Breast epithelium (tissue), 4 donors: ENCODE measurements around the gene IL1R2. TPM values are rescaled to one million over a fixed set of nuclear protein-coding genes. Genes with fewer than 3 reads are reported as not detected.
A peak's percentile ranks its signal among the peaks of the same experiment; 100 is the strongest.

Source experiments
- DNase-seq, 2 donors: peaks; one replicate each; pipeline ENCODE4 v3.0.0-alpha.2; 2019; ENCODE audit warnings: low spot score in 2 of 2
- H3K27ac ChIP-seq, 2 donors: fragments of 200-600 bp; sonication (generic) in 1 of 2; one replicate each; pipeline ENCODE4 v1.5.1; 2016 to 2019; ENCODE audit warnings: mild to moderate bottlenecking in 1 of 2
- H3K27me3 ChIP-seq, 2 donors: fragments of 200-600 bp; sonication (generic) in 1 of 2; one replicate each; pipeline versions ENCODE4 v1.5.1 to v1.6.0; 2017 to 2019; ENCODE audit warnings: control low read depth in 1 of 2, mild to moderate bottlenecking in 1 of 2
- H3K36me3 ChIP-seq: fragments of 200-600 bp; one replicate; pipeline ENCODE4 v1.5.1; 2019
- H3K4me1 ChIP-seq, 2 donors: fragments of 200-600 bp; sonication (generic); one replicate each; pipeline ENCODE4 v1.5.1; 2016 to 2019; ENCODE audit warnings: control low read depth in 1 of 2
- H3K4me3 ChIP-seq, 3 donors: fragments of 200-600 bp; sonication (generic); 1 replicate in 2 of 3; 2 replicates in 1 of 3; pipeline ENCODE4 v1.5.1; 2016 to 2019; ENCODE audit warnings: mild to moderate bottlenecking in 3 of 3, moderate library complexity in 2 of 3
- H3K9me3 ChIP-seq, 2 donors: fragments of 200-600 bp; sonication (generic) in 1 of 2; one replicate each; pipeline ENCODE4 v1.5.1; 2016 to 2019; ENCODE audit warnings: control low read depth in 1 of 2
- CTCF ChIP-seq, 3 donors: fragments of 450-650 bp; IDR thresholded peaks; one replicate each; pipeline ENCODE4 v1.5.1; 2016 to 2017; ENCODE audit warnings: antibody characterized with exemption in 3 of 3, mild to moderate bottlenecking in 3 of 3, moderate library complexity in 3 of 3
- POLR2A ChIP-seq: fragments of 450-650 bp; IDR thresholded peaks from one replicate; pipeline ENCODE4 v1.6.1; 2016; ENCODE audit warnings: antibody characterized with exemption, mild to moderate bottlenecking, moderate library complexity
- POLR2AphosphoS5 ChIP-seq, 3 donors: sonication (generic); formaldehyde crosslinking; IDR thresholded peaks; one replicate each; pipeline ENCODE4 v1.6.1; 2017; ENCODE audit warnings: antibody characterized with exemption in 3 of 3
- intact Hi-C: fragments of 100-400 bp; cut with DNase I; formaldehyde crosslinking; loops from one replicate; pipeline ENCODE4 v1.15.1; 2023; ENCODE audit warnings: low total_unique reads
- total RNA-seq, 3 donors: library from RNA; depleted of rRNA; stranded (reverse); fragments of >200 nt; gene quantifications; one replicate each; pipeline ENCODE4 v1.1.0, GENCODE V29; 2016

The IL1R2 gene
- total RNA-seq, 3 donors from 2014 or later, result 8.2 to 9.8 (median 8.2) TPM

DNA sequence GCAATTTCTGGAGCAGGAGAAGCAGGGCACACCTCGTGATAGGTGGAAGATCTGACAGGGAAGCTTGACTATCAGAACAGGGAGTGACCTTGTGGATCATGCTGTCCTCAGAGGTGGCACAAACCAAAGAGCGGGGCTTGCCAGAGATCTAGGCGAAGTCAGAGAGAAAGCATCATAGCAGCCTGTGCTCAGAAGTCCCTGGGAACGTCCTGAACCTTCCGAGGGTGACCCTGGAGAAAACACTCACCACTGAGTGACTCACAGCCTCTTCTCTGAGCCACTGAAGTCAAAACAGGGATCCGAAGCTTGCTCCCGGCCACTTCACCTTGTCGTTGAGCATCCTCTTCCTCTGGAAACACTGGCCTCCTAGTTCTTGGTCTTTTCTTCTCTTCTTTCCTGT lies 56.7 kb downstream of the IL1R2 start:
- H3K36me3 ChIP-seq, result no peaks in the 10 kb centered on the region
- TF ChIP-seq POLR2AphosphoS5 (IDR thresholded peaks at IDR 0.05) (peak in 1 of 3 donors; percentile 51), CTCF (IDR thresholded peaks at IDR 0.05) (no peak), POLR2A (no peak)
- H3K9me3 ChIP-seq, result no peaks in the 10 kb centered on the region
- H3K27me3 ChIP-seq, result no peaks in the 10 kb centered on the region
- H3K27ac ChIP-seq, result peak overlapping the region; percentile 83 to 85
- H3K4me1 ChIP-seq, result peaks cover 0 to 18% of the 10 kb centered on the region in 2 donors
- H3K4me3 ChIP-seq, result no peak overlapping the region
- DNase-seq, result no peak
- intact Hi-C loops, result no loop called here

DNA sequence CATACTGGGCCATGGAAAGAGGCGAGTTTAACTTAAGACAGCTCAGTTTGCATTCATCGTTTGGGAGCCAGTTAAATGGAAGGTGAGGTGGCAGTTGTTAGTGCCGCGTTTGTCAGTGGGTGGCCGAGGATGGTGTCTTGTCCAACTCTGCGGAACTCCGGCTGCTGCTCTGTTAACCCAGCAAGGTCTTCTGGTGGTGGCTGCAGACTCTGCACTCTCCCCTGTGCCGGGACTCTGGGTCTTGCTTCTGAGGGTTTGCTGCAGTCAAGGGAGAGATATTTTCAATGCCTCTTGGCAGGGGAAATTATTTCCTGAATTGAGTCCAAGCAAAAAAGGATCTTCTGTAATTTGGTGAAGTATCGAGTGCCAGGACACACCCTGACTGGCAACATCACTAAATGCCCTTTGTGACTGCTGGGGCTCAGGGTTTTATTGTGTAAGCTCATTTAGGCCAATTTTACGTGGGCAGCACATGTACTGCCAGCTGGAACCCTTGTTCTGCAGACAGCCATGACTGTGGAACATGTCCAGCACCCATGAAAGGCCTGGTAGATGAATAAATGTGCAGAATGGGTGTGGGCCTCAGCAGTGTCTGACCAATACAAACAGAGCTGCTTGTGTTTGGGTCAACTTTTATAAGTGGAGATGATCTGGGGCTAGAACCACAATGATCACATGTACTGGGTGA lies 58.1 kb downstream of the IL1R2 start:
- Histone ChIP-seq H3K4me3 (no peak overlapping the region), H3K36me3 (no peaks in the 10 kb centered on the region), H3K9me3 (no peaks in the 10 kb centered on the region), H3K4me1 (peaks cover 0 to 18% of the 10 kb centered on the region in 2 donors), H3K27ac (peak overlapping the region; percentile 83 to 85), H3K27me3 (no peaks in the 10 kb centered on the region)
- intact Hi-C loops, result no loop called here
- TF ChIP-seq POLR2AphosphoS5 (IDR thresholded peaks at IDR 0.05), result peak in 1 of 3 donors; percentile 53
- no peak for TF ChIP-seq CTCF (IDR thresholded peaks at IDR 0.05)
- peak in 1 of 2 donors; percentile 81 for DNase-seq

- H3K9me3 ChIP-seq, result no peaks in the 10 kb centered on the region
- TF ChIP-seq POLR2AphosphoS5 (IDR thresholded peaks at IDR 0.05) (peak; percentile 51 to 93 (median 61)), CTCF (IDR thresholded peaks at IDR 0.05) (no peak), POLR2A (no peak)
- no peak overlapping the region for H3K4me3 ChIP-seq
- peaks cover 0 to 18% of the 10 kb centered on the region in 2 donors for H3K4me1 ChIP-seq
- peak overlapping the region; percentile 83 to 85 for H3K27ac ChIP-seq
- intact Hi-C loops, result no loop called here
- no peaks in the 10 kb centered on the region for H3K36me3 ChIP-seq
- no peaks in the 10 kb centered on the region for H3K27me3 ChIP-seq
- peak; percentile 74 to 82 for DNase-seq
These were observed 59.2 kb downstream of the IL1R2 start for GRCh38 chr2:102050854-102051391.

DNA sequence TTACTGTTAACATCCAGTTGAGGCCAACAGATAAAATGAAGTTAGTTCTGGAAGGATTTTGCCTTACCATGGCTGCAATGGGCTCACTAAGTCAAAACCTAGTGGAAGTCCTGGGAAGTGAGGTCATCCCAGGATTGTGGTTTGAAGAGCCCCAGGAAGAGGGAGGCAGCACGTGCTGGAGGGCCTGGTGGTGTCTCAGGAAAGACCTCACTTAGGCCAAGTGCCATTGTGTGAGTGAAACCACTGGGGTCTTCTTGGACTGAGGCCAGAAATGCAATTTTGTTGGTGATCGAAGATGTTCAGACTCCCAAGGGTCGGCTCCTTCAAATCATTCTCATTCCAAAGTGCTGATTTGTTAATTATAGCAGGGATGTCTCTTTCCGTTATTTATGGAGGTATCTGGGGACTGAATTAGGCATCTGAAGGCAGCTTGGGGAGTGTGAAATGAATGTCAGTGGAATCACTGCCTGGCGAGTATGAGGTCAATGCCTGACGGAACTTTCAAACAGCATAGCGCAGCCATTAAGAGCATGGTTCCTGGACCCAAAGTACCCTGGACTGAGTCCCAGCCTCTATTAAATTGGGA lies 60.0 kb downstream of the IL1R2 start:
- no peaks in the 10 kb centered on the region for H3K27me3 ChIP-seq
- H3K4me1 ChIP-seq, result peaks cover 0 to 18% of the 10 kb centered on the region in 2 donors
- H3K4me3 ChIP-seq, result no peak overlapping the region
- TF ChIP-seq POLR2AphosphoS5 (IDR thresholded peaks at IDR 0.05), result no peak
- TF ChIP-seq POLR2A, result no peak
- TF ChIP-seq CTCF (IDR thresholded peaks at IDR 0.05), result no peak
- H3K36me3 ChIP-seq, result no peaks in the 10 kb centered on the region
- no peak for DNase-seq
- no peaks in the 10 kb centered on the region for H3K9me3 ChIP-seq
- peak overlapping the region; percentile 83 to 85 for H3K27ac ChIP-seq
- intact Hi-C loops, result no loop called here

GRCh38 chr2:102052365-102052764 lies 60.6 kb downstream of the IL1R2 start:
- peaks cover 0 to 18% of the 10 kb centered on the region in 2 donors for H3K4me1 ChIP-seq
- no peak for TF ChIP-seq POLR2AphosphoS5 (IDR thresholded peaks at IDR 0.05)
- TF ChIP-seq CTCF (IDR thresholded peaks at IDR 0.05), result no peak
- TF ChIP-seq POLR2A, result no peak
- H3K4me3 ChIP-seq, result no peak overlapping the region
- H3K27me3 ChIP-seq, result no peaks in the 10 kb centered on the region
- no peaks in the 10 kb centered on the region for H3K36me3 ChIP-seq
- peak overlapping the region; percentile 83 to 85 for H3K27ac ChIP-seq
- no peaks in the 10 kb centered on the region for H3K9me3 ChIP-seq
- no peak for DNase-seq
- intact Hi-C loops, result no loop called here
